Anterior cingulate cortex (tissue), 58 donors: ENCODE results near the gene CCDC122.

Experiments
- DNase-seq, 58 donors: peaks; one replicate each; lab custom pipeline; 2025; lab: John Stamatoyannopoulos, UW

The CCDC122 gene

DNA sequence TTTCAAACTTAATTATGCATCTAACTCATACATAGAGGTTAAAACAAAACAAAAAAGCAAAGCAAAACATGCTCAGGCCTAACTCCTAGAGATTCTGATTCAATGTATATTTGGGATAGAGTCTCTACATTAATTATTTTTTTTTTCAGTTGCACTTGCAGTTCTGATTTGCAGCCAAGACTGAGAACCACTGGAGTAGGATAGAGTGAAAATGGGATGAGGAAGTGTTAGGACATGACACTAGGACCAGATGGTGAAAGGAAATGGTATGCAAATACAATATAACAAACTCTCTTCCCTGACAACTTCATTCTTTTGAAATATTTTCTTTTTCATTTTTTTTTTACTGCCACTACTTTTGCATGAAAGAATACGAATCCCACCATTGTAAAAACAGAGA is 1.8 kb downstream of the CCDC122 start:
- no peak for DNase-seq

DNA sequence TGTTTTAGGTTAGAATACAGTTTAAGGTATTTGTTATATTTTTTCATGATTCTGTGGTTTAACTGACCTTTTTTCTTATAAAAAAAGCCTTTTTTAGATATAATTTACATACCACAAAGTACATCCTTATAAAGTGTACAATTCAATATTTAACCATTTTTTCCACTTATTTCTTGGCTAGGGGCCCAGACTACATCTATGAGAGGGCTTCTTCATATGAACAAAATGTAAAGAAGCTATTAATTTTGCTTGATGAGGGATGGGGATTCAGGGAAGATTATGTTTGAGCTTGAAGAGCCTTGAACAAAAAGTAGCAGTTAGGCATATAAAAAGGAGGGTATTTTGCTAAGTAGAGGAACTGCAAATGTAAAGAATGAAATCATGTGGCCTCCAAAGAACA is 2.2 kb downstream of the CCDC122 start:
- no peak for DNase-seq

DNA sequence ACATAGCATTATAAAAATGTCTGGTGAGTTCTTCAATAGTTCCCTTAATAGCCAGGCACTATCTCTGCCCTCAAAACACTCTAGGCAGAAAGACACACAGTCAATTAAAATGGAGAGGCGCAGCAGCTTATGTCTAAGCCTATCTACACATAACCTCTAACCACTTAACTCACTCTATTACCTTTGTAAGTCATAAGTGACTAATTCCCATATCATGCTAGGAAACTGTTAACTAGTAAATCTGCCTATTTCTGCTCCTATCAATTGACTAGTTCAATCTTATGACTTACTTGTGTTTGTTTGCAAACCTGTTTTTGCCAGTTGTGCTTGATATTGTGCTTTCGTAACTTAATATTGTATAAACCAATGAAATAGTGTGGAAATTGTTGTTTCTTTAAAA is 3.2 kb downstream of the CCDC122 start:
- no peak for DNase-seq

DNA sequence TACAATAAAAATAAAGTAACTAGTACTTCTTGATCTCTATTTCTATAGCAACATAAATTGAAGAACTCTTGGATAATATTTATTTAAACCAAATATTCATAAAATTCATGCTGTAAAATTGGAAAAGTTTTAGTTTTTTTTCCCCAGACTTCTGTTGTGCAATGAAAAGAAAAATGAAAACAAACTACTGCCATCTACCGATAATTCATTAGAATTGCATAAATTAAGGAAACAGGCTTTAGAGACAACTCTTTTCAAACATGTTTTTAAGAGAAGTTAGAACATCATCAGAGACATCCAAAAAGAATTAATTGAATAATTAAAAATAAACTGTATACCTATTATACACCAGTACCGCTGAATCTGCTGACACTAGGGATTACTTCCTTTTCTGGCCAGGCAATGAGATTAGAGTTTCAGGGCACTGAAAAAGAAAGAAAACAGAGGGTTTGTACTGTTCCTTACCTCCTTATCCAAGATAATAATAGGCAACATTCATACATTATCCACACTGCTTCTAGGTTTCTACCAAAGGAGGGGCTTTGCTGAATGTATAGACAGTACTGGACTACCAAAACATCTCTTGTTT is 4.9 kb downstream of the CCDC122 start:
- DNase-seq, result peak in 1 of 58 donors; percentile 43

DNA sequence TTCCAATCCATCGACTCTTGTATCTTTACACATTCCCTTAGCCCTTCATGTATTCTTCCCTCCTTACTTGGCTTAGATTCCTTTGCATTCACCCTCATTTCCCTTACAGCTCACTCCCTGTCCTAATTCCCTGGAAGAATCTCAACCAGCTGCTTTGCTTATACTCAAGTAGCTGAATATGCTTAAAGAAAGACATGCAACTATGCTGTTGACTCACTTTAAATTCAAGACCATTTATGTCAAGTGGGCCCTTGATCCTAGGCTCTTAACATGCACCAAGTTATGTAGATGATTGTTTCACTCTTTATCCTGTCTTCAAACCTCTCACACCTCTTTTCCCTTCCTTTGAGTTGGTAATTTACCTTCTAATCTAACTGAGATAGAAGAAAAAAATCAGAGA is 7.4 kb downstream of the CCDC122 start:
- DNase-seq, result no peak

DNA sequence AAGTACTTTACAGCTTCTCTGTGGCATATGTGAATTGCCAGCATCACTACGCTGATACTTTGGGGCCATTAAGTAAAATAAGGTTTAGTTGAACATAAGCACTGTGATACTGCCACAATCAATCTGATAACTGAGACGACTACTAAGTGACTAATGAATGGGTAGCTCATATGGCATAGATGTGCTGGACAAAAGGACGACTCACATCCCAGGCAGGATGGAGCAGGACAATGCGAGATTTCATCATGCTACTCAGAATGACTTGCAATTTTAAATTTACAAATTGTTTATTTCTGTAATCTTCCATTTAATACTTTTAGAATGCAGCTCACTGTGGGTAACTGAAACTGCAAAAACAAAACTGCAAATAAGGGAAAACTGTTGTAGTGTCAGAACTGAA is 13.6 kb downstream of the CCDC122 start:
- DNase-seq, result peak in 1 of 58 donors; percentile 1

DNA sequence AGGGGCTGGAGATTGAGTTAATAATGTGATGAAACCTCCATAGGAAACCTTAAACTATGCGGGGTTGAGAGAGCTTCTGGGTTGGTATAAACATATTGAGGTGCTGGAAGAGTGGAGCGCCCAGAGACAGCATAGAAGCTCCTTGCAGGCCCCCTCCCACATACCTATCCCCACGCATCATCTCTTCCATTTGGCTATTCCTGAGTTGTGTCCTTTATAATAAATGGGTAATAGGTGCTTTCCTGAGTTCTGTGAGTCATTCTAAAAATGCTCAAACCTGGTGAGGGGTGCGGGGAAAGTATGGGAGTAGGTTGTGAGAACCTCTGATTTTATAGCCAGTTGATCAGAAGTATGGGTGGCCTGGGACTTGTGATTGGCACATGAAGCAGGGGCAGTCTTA is 14.6 kb downstream of the CCDC122 start:
- no peak for DNase-seq

DNA sequence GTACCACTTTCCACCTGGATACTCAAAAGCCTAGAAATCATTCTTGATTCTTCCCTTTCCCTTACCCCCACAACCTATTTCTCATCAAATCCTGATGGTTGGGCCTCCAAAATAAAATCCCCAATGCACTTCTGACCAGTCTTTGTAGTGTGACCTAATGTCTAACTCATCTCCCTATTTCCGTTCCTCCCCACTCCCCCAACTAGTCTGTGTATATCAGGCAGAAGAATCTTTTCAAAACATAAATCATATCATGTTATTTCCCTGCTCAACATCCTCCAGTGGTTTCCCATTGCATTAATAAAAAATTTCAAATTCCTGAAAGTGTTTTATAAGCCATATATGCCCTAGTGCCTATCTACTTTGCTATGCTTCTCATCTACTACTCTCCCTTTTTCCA is 17.7 kb downstream of the CCDC122 start:
- no peak for DNase-seq

DNA sequence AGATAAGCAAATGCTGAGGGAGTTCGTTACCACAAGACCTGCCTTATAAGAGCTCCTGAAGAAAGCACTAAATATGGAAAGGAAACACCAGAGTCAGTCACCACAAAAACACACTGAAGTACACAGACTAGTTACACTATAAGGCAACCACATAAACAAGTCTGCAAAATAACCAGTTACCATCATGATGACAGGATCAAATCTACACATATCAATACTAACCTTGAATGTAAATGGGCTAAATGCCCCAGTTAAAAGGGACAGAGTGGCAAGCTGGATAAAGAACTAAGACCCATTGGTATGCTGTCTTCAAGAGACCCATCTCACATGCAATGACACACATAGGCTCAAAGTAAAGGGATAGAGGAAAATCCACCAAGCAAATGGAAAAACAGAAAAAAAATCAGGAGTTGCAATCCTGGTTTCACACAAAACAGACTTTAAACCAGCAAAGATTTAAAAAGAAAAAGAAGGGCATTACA is 26.6 kb downstream of the CCDC122 start:
- no peak for DNase-seq

DNA sequence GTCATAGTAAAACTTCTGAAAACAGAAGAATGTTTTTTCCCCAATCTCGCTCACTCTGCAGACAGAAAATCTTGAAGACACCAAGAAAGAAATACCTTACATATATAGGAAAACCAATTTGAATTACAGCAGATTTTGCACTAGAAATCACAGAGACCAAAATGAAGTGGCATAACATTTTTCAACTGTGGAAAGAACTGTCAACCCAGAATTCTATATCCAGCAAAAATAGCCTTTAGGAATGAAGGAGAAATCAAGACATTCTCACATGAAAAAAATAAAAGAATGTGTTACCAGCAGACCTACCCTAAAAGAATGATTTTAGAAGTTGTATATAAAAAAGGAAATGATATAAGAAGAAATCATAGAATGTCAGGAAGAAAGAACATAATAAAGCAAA is 28.7 kb downstream of the CCDC122 start:
- DNase-seq, result no peak

DNA sequence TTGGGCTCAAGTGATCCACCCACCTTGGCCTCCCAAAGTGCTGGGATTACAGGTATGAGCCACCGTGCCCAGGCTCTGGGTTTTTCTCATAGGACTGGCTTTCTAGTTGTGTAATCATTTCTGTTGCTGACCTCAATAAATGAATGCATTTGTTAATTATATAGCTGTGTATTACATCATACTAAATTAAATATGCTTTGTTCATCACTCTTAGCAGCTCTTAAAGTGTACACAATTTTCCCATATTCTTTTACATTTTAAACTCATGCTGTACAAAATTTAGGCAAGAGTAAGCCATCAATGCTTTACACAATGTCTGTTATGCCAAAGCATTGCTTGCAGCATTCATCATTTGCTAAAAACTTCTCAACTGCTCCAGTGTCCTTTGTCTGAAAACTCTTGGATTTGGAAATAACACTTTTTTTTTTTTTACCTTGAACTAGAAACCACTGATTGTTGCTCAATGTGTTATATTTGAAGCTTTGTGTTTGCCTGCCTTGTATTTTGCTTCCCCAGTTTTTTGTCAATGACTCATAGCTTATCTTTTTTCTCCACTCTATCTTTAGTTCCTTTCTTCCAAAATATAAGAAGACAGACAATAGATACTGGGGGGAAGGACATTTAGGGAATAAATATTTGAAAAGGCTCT is 31.4 kb downstream of the CCDC122 start:
- DNase-seq, result no peak

DNA sequence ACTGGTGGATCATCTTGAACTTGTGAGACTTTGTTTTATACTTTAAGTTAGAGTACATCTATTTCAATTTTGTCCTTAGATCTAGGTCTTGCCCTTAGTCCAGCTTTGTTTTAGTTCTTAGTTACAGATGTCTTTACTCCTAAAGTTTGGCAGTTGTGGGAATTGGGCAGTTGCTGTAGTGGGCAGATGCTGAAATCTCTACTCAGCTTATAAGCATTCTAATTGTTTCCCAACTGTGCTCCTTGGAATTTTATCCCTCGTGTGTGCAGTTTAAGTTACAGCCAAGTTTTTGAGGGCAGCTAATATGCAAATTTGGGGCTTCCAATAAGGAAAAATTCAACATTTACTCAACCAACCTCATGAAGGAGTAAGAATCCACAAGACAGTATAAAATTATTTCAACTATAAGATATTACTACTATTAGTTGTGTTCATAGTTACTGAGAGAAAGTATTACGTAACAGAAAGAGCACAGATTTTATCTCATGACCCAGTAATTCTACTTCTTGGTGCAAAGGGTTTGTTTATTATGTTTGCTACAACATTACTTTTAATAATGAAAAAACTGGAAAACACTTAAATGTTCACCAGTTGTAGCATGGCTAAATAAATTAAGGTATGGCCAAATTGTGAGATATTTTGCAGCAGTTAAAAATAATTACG is 32.9 kb downstream of the CCDC122 start:
- no peak for DNase-seq

DNA sequence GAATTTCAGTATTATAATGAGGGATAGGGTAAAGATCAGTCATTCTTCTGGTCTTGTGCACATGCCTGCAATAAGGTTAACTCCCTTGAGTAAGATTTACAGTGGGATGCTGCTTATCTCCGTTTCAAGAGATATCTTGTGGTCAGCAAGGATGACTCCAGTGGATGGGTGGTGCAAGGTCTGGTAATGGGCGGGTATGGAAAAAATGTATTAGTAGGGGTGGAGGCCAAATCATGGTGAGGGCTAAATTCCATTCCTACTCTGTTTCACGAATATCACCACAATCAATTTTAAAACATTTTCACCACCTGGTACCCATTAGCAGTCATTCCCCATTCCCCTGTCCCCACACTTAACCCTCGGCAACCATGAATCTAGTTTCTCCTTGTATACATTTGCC is 40.6 kb downstream of the CCDC122 start:
- no peak for DNase-seq

DNA sequence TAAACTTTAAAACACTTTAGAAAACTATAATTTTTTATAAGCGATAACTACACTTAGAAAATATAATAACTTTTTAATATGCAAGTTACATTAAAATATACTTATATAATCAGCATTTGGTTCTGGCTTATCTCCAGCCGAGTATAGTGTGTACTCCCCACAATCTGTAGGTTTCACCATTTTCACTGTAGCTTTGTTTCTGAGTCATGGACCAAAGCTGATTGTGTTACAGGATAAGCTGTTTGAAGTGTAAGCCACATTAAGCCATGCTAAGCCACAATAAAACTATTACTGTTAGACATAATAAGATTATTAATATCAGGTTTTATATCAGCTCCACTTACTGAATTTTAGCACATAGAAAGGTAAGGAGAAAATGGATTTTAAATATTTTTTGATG is 43.8 kb downstream of the CCDC122 start:
- DNase-seq, result no peak

DNA sequence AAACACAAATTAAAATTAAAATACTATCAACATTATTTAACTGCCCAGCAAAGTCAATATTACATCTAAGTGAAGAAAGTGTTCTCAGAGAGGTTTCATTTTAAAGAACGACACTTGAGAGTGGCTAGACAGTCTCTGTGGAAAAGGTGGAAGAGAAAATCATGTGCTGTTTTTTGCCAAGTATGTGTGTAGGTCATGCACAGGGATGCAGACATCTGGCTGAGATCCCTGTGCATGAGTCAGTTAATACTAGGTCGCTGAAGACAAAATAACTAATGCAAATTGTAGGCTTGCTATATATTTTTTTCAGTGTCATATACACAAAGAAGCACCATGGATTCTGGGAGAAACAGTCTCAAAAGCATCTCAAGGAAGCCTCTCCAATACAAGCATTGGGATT is 48.5 kb downstream of the CCDC122 start:
- DNase-seq, result no peak

DNA sequence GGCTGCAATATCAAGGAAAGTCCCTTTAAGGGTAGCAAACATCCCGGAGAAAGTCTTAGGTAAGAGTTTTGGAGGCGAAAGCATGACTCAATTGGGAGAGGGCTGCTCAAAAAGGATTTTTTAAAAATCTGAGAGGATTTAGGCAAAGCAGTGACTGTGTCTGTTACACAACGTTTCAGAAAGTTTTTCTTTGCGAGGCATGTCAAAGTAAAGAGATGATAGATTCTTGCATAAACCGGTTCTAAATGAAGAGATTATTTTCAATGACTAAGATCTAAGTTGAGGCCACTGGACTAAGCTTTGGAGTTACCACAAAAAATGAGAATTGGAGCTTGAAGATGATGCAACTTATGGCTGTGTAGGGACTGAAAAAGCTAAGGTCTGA is 49.1 kb downstream of the CCDC122 start:
- no peak for DNase-seq

DNA sequence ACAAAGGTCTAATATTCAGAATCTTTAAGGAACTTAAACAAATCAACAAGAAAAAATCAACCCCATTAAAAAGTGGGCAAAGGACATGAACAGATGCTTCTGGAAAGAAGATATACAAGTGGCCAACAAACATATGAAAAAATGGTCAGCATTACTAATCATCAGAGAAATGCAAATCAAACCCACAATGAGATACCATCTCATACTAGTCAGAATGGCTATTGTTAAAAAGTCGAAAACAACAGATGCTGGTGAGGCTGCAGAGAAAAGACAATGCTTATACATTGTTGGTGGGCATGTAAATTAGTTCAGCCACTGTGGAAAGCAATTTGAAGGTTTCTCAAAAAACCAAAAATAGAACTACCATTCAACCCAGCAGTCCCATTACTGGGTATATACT is 54.9 kb downstream of the CCDC122 start:
- peak in 7 of 58 donors; percentile 10 to 59 (median 28) for DNase-seq

DNA sequence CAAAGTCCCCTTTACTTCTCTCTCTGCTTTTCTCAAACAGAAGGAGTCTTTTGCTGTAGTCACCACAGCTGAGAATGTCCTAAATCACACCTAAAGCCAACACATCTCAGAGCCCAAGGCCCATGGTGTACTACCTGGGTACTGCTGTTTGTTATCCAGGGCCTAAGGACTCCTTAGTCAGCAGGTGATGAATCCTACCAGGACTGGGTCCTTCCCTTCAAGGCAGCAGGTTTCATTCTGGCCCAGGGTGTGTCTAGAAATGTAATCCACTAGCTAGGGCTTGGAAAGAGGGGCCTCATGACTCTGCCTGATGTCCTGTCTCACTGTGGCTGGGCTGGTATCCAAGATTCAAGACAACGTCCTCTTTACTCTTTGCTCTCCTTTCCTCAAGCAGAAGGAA is 56.6 kb downstream of the CCDC122 start:
- DNase-seq, result no peak

DNA sequence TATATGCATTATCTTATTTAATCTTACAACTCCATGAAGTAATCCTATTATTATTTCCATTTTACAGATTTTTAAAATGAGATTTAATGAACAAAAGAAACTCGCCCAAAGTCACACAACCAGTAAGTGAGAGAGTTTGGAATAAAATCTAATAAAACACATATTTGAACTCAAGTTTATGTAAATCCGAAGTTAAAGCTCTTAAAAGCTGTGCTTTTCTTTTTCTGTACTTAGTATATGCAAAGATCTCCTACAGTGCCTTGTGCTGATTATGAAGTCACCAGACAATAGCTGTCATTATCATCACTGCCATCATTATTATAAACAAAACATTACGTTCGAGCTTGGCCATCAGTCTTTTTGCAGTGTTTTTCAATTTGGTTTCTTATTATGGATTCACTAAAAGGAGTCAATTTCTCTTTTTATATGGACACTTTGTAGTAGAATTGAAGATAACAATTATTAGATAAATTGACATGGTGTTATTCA is 63.1 kb downstream of the CCDC122 start:
- peak in 1 of 58 donors; percentile 34 for DNase-seq

DNA sequence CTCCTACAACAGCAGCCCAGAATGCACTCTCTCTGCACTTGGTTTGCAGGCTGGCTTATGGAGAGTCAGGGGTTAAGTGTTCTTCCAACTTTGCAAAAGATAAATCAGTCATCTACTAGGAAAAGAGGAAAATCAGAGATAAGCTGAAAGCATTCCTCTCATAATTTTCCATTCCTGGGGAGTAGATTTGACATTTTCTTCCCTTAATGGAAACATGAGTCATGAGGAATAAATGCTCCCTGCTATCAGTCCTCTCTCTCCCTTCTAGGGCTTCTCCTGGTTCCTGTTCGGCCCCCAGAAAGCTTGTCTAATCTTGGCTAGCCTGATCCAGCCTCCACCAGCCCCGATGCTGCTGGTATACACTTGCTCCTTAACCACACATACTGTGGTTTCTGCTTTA is 64.3 kb downstream of the CCDC122 start:
- DNase-seq, result no peak

DNA sequence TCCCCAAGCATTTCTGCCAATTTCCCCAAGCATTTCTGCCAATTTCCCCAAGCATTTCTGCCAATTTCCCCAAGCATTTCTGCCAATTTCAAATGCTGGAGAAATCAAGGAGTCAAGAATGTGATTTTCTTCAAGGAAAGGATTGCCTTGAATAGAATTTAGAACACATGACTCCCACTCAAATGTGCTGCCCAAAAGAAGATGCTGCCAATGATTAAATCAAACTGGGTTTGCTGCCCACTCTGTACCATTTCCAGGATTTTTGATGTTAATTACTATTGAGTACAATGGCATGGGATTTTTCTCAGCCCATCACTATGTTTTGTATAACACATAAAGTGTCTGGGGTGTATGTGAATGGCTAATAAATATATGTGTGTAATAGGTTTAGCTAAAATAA is 70.9 kb downstream of the CCDC122 start:
- DNase-seq, result peak in 1 of 58 donors; percentile 10

DNA sequence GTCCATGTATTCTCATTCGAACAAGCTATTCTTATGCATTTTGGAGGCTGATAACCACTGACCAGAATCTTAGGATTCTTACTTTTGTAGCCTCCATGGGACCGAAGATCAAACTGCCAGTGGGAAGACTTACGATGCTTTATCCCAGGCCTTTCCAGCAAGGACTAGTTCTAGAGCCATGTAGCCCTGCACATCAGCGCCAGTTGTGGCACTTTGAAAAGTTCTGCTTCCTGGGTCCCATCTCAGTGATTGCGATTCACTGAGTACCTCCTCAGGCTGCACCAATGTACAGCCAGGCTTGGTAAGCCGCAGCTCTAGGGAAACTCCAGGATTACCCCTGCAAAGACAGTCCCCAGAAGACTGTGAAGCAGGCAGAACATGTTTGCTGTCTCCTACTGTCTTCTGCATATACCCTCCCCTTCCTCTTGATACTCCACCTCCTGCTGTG is 73.8 kb downstream of the CCDC122 start:
- DNase-seq, result no peak
